Psoas muscle (tissue), 8 donors: ENCODE measurements around the gene LOXL4. TPM values are rescaled to one million over a fixed set of nuclear protein-coding genes. Genes with fewer than 3 reads are reported as not detected.

ENCODE experiments used
- ATAC-seq, 4 donors: fragments of 200-7000 bp; cut with Tn5 transposase; one replicate each; pipeline ENCODE4 v1.9.1; 2020; ENCODE audit warnings: moderate library complexity in 3 of 4, mild to moderate bottlenecking in 2 of 4
- DNase-seq, 2 donors: peaks; one replicate each; pipeline ENCODE4 v3.0.0-alpha.2; 2020
- H3K27ac ChIP-seq: fragments of 200-600 bp; one replicate; pipeline ENCODE4 v1.8.0; 2022
- H3K27me3 ChIP-seq, 3 donors: fragments of 200-600 bp in 1 of 3; one replicate each; pipeline versions ENCODE4 v1.6.1 to v1.8.0; 2013 to 2022; ENCODE audit warnings: low read length in 2 of 3, mild to moderate bottlenecking in 2 of 3, moderate library complexity in 1 of 3; ENCODE audit not compliant: insufficient read depth in 3 of 3
- H3K36me3 ChIP-seq, 2 donors: fragments of 200-600 bp in 1 of 2; one replicate each; pipeline versions ENCODE4 v1.6.1 to v1.8.0; 2013 to 2022; ENCODE audit warnings: low read depth in 1 of 2, mild to moderate bottlenecking in 1 of 2, moderate library complexity in 1 of 2; ENCODE audit not compliant: insufficient read depth in 1 of 2
- H3K4me1 ChIP-seq: fragments of 200-600 bp; one replicate; pipeline ENCODE4 v1.8.0; 2022
- H3K4me3 ChIP-seq: fragments of 200-600 bp; one replicate; pipeline ENCODE4 v1.8.0; 2022; ENCODE audit warnings: mild to moderate bottlenecking
- H3K9me3 ChIP-seq: fragments of 200-600 bp; one replicate; pipeline ENCODE4 v1.8.0; 2022
- WGBS, 3 donors: extraction: QIAGEN DNeasy Blood & Tissue Kit; methylation state at CpG; one replicate each; pipeline versions ENCODE4 v1.1.6 to v1.1.7; 2013; 5-methylcytosine and 5-hydroxymethylcytosine counted together
- intact Hi-C, 2 donors: fragments of 100-400 bp; cut with DNase I; formaldehyde crosslinking; loops; one replicate each; pipeline versions ENCODE4 v1.11.0 to v1.14.2; 2022
- polyA plus RNA-seq, 3 donors: library from polyadenylated mRNA; stranded (reverse); fragments of 200-250 nt; gene quantifications; one replicate each; pipeline ENCODE4 v1.2.3, GENCODE V29; 2013
- total RNA-seq, 4 donors: library from RNA; stranded (reverse); fragmentation: NEBNext Ultra II Directional in 2 of 4; extraction: Animal tissue kit (Norgen Biotek cat#: 25700) in 2 of 4; gene quantifications; one replicate each; pipeline versions ENCODE4 v1.2.1 to v1.2.4, GENCODE V29; 2021 to 2023
- TF ChIP-seq, protein P1 (sequence below): fragments of 200-600 bp; IDR thresholded peaks from one replicate; pipeline ENCODE4 v1.8.0; 2022; ENCODE audit warnings: antibody characterized with exemption
- donor health status: healthy with polysubstance abuse.
- donor health status: DM: no; HTN: no; CAD: no; lungs with moderate emphysema.
- donor health status: Bipolar disorder and iron deficiency.
- donor health status: healthy.
- donor health status: DM: yes; HTN: yes; CAD: no.
- donor health status: DM: no; HTN: no; CAD: no.
- donor health status: DM: no; HTN: no; CAD: no.
- donor health status: DM: yes; HTN: yes; CAD: no.

LOXL4 gene
- total and polyA plus RNA-seq, 7 donors: 2.9 to 26.3 (median 7.4) TPM

DNA sequence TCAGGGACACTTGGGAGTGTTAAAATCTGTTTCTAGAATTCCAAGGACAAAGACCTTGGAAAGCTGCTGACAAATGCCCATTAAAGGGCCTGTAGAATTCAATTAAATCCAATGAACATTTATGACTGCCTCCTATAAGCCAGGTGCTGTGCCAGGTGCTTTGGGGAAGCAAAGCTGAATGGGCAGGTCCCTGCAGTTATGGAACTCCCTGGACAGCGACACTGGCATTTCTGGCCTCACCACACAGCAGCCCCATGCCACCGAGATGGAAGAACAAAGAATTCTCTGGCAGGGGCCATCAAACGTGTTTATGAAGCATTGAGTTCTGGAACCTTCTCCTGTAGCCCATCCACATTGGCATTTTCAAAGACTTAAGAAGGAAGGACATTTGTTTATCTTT is 45.6 kb upstream of the LOXL4 start:
- WGBS, 3 donors: 32 to 53% (median 39%) methylated on average over 3 of the region's 3 CpGs
- Histone ChIP-seq H3K4me1 (peaks cover 37% of the 10 kb centered on the region), H3K27me3 (no peaks in the 10 kb centered on the region), H3K27ac (peak overlapping the region; percentile 78), H3K4me3 (no peak overlapping the region), H3K36me3 (no peaks in the 10 kb centered on the region), H3K9me3 (no peaks in the 10 kb centered on the region)
- ATAC-seq (no peak), DNase-seq (no peak)
- TF ChIP-seq, protein P1, sequence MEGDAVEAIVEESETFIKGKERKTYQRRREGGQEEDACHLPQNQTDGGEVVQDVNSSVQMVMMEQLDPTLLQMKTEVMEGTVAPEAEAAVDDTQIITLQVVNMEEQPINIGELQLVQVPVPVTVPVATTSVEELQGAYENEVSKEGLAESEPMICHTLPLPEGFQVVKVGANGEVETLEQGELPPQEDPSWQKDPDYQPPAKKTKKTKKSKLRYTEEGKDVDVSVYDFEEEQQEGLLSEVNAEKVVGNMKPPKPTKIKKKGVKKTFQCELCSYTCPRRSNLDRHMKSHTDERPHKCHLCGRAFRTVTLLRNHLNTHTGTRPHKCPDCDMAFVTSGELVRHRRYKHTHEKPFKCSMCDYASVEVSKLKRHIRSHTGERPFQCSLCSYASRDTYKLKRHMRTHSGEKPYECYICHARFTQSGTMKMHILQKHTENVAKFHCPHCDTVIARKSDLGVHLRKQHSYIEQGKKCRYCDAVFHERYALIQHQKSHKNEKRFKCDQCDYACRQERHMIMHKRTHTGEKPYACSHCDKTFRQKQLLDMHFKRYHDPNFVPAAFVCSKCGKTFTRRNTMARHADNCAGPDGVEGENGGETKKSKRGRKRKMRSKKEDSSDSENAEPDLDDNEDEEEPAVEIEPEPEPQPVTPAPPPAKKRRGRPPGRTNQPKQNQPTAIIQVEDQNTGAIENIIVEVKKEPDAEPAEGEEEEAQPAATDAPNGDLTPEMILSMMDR: no peak
- intact Hi-C loops: no loop called here

DNA sequence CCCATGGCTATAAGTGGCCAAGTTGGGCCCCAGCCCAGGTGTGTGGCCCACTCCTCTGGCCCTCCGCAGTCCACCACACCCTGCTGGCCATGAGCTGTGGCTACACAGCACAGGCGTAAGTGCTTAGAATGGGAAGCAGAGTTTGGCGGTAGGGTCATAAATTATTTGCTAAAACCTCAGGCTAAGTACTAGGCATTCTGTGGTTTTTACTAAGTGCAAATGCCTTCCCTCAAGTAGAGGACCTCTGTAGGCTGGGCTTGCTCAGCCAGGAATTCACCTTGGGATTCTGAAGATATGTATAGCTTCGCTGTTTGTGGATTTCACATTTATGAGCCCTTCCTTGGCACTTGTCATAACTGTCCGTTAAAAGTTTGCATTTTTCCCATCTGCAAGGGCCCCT is 44.8 kb upstream of the LOXL4 start:
- DNase-seq: no peak
- no peak overlapping the region for H3K27ac ChIP-seq

DNA sequence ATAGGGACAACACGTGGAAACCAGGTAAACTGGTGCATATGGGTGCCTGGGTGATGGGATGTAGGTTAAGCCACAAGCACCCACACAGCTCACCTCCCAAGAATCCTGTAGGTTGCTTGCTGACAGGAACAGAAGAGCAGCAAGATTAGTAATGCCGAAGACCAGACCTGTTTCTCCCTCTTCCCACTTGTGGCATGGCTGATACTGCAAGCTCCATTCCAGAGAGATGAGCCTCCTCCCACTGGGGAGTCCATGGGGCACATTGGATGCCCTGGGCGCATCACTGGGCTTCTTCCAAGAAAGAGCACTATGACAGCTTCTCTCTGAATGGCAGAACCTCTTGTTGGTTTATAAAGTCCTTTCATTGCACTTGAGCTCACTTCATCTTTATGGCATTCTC is 44.4 kb upstream of the LOXL4 start:
- TF ChIP-seq, protein P1: no peak
- WGBS, 3 donors: 71 to 88% (median 82%) methylated on average over 3 of the region's 3 CpGs
- no peak for DNase-seq
- H3K27me3 ChIP-seq: no peaks in the 10 kb centered on the region
- no peaks in the 10 kb centered on the region for H3K36me3 ChIP-seq
- no peak overlapping the region for H3K27ac ChIP-seq
- intact Hi-C loops: no loop called here
- H3K4me3 ChIP-seq: no peak overlapping the region
- H3K4me1 ChIP-seq: peaks cover 36% of the 10 kb centered on the region
- no peaks in the 10 kb centered on the region for H3K9me3 ChIP-seq
- ATAC-seq: no peak

More for the DNA sequence above, 44.8 kb upstream of the LOXL4 start:
- no peak for ATAC-seq
- WGBS, 3 donors: 90 to 93% (median 92%) methylated on average over 5 of the region's 5 CpGs
- no peaks in the 10 kb centered on the region for H3K36me3 ChIP-seq
- no peaks in the 10 kb centered on the region for H3K9me3 ChIP-seq
- H3K4me1 ChIP-seq: peaks cover 37% of the 10 kb centered on the region
- H3K4me3 ChIP-seq: no peak overlapping the region
- H3K27me3 ChIP-seq: no peaks in the 10 kb centered on the region
- intact Hi-C loops: no loop called here
- TF ChIP-seq, protein P1: no peak

DNA sequence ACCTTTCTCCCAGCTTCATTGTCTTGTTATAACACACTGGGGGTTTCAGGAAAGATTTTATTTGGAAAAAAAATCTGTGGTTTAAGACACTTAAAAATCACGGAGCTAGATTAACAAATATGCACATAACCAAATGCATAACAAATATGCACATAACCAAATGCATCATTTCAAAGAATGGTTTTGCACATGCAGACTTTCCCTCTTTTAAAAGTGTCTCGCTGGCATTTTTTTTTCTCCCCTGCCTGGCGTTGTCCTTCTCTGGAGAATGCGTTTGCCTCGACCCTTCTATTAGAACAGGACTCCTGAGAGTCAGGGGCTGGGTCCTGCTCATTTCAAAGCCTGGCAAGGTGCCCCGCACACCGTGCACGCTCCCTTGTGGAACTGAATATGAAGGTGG is 42.7 kb upstream of the LOXL4 start:
- H3K36me3 ChIP-seq: no peaks in the 10 kb centered on the region
- DNase-seq (no peak), ATAC-seq (no peak)
- H3K9me3 ChIP-seq: no peaks in the 10 kb centered on the region
- TF ChIP-seq, protein P1: no peak
- H3K27ac ChIP-seq: no peak overlapping the region
- intact Hi-C loops: no loop called here
- WGBS, 3 donors: 72 to 92% (median 80%) methylated on average over 8 of the region's 8 CpGs
- no peaks in the 10 kb centered on the region for H3K27me3 ChIP-seq
- H3K4me3 ChIP-seq: no peak overlapping the region
- peaks cover 20% of the 10 kb centered on the region for H3K4me1 ChIP-seq
